ENCODE measurements around the gene TGM4.

Gene TGM4

GRCh38 chr3:44890258-44890657 is 15.8 kb downstream of the TGM4 start:
- Histone ChIP-seq H3K36me3 (no peaks in the 10 kb centered on the region), H3K4me2 (no peak overlapping the region; a peak in 2 of 22 replicates), H3K27ac (no peak overlapping the region)

GRCh38 chr3:44890852-44891251 is 16.4 kb downstream of the TGM4 start:
- Histone ChIP-seq H3K9me3 (replicated peaks in 1 of 11) (no peaks in the 10 kb centered on the region), H3K27ac (no peak overlapping the region), H3K27me3 (no peaks in the 10 kb centered on the region), H3K4me2 (peak overlapping the region in 3 of 11 experiments; percentile 32 to 54 (median 33); a peak in 6 of 22 replicates), H3K4me1 (peaks cover 0 to 16% (median 0%) of the 10 kb centered on the region in 10 experiments; a peak in 7 of 20 replicates), H3K36me3 (no peaks in the 10 kb centered on the region), H3K9ac (no peak overlapping the region), H4K20me1 (no peaks in the 10 kb centered on the region), H3K4me3 (no peak overlapping the region)
- no peak for TF ChIP-seq Cebpa-rat (IDR thresholded peaks at IDR 0.05)

More at GRCh38 chr3:44890258-44890657, 15.8 kb downstream of the TGM4 start:
- no peak overlapping the region for H3K9ac ChIP-seq
- H3K9me3 ChIP-seq (replicated peaks in 1 of 11), result no peaks in the 10 kb centered on the region
- H3K27me3 ChIP-seq, result no peaks in the 10 kb centered on the region
- H3K4me1 ChIP-seq, result peaks cover 0 to 16% (median 0%) of the 10 kb centered on the region in 10 experiments; a peak in 7 of 20 replicates
- no peak overlapping the region for H3K4me3 ChIP-seq
- no peak for TF ChIP-seq Cebpa-rat (IDR thresholded peaks at IDR 0.05)
- no peaks in the 10 kb centered on the region for H4K20me1 ChIP-seq

GRCh38 chr3:44892689-44893088 is 18.3 kb downstream of the TGM4 start:
- TF ChIP-seq Cebpa-rat (IDR thresholded peaks at IDR 0.05), result no peak
- no peak overlapping the region for H3K9ac ChIP-seq
- H3K27ac ChIP-seq, result no peak overlapping the region
- no peaks in the 10 kb centered on the region for H4K20me1 ChIP-seq
- H3K4me1 ChIP-seq, result peaks cover 0 to 24% (median 2%) of the 10 kb centered on the region in 10 experiments; a peak in 8 of 20 replicates
- H3K9me3 ChIP-seq (replicated peaks in 1 of 11), result no peaks in the 10 kb centered on the region
- no peak overlapping the region for H3K4me3 ChIP-seq
- H3K36me3 ChIP-seq, result no peaks in the 10 kb centered on the region
- H3K4me2 ChIP-seq, result no peak overlapping the region
- no peaks in the 10 kb centered on the region for H3K27me3 ChIP-seq

GRCh38 chr3:44893097-44893496 is 18.7 kb downstream of the TGM4 start:
- no peak for TF ChIP-seq Cebpa-rat (IDR thresholded peaks at IDR 0.05)
- H3K4me1 ChIP-seq, result peaks cover 0 to 24% (median 2%) of the 10 kb centered on the region in 10 experiments; a peak in 8 of 20 replicates
- no peak overlapping the region for H3K27ac ChIP-seq
- no peaks in the 10 kb centered on the region for H3K36me3 ChIP-seq
- H4K20me1 ChIP-seq, result no peaks in the 10 kb centered on the region
- no peaks in the 10 kb centered on the region for H3K27me3 ChIP-seq
- no peak overlapping the region for H3K4me3 ChIP-seq
- H3K9me3 ChIP-seq (replicated peaks in 1 of 11), result no peaks in the 10 kb centered on the region
- no peak overlapping the region for H3K4me2 ChIP-seq
- H3K9ac ChIP-seq, result no peak overlapping the region

- H3K9ac ChIP-seq, result no peak overlapping the region
- H3K27me3 ChIP-seq, result no peaks in the 10 kb centered on the region
- H4K20me1 ChIP-seq, result no peaks in the 10 kb centered on the region
- no peak overlapping the region for H3K4me3 ChIP-seq
- no peak overlapping the region for H3K27ac ChIP-seq
- H3K9me3 ChIP-seq (replicated peaks in 1 of 11), result no peaks in the 10 kb centered on the region
- no peaks in the 10 kb centered on the region for H3K36me3 ChIP-seq
- TF ChIP-seq Cebpa-rat (IDR thresholded peaks at IDR 0.05), result no peak
- H3K4me1 ChIP-seq, result peaks cover 0 to 24% (median 2%) of the 10 kb centered on the region in 10 experiments; a peak in 8 of 20 replicates
- H3K4me2 ChIP-seq, result no peak overlapping the region
Observed at GRCh38 chr3:44894485-44894884, 20.1 kb downstream of the TGM4 start.

- no peak overlapping the region for H3K4me3 ChIP-seq
- peaks cover 0 to 8% (median 2%) of the 10 kb centered on the region in 10 experiments; a peak in 6 of 20 replicates for H3K4me1 ChIP-seq
- no peaks in the 10 kb centered on the region for H3K9me3 ChIP-seq (replicated peaks in 1 of 11)
- H3K27me3 ChIP-seq, result no peaks in the 10 kb centered on the region
- H3K4me2 ChIP-seq, result no peak overlapping the region
- H4K20me1 ChIP-seq, result no peaks in the 10 kb centered on the region
- H3K36me3 ChIP-seq, result no peaks in the 10 kb centered on the region
- TF ChIP-seq Cebpa-rat (IDR thresholded peaks at IDR 0.05), result no peak
- H3K9ac ChIP-seq, result no peak overlapping the region
- H3K27ac ChIP-seq, result no peak overlapping the region
Observed at GRCh38 chr3:44896440-44896839, 22.0 kb downstream of the TGM4 start.

GRCh38 chr3:44899683-44900367 is 25.4 kb downstream of the TGM4 start:
- no peak overlapping the region for H3K4me2 ChIP-seq
- no peaks in the 10 kb centered on the region for H3K9me3 ChIP-seq (replicated peaks in 1 of 11)
- no peak overlapping the region for H3K4me3 ChIP-seq
- H3K4me1 ChIP-seq, result peaks cover 0 to 8% (median 2%) of the 10 kb centered on the region in 10 experiments; a peak in 5 of 20 replicates
- no peaks in the 10 kb centered on the region for H3K36me3 ChIP-seq
- H3K9ac ChIP-seq, result no peak overlapping the region
- no peaks in the 10 kb centered on the region for H3K27me3 ChIP-seq
- H4K20me1 ChIP-seq, result no peaks in the 10 kb centered on the region
- H3K27ac ChIP-seq, result no peak overlapping the region
- TF ChIP-seq Cebpa-rat (IDR thresholded peaks at IDR 0.05), result no peak

- no peaks in the 10 kb centered on the region for H3K27me3 ChIP-seq
- no peak overlapping the region for H3K4me3 ChIP-seq
- no peak for TF ChIP-seq Cebpa-rat (IDR thresholded peaks at IDR 0.05)
- H3K36me3 ChIP-seq, result no peaks in the 10 kb centered on the region
- no peak overlapping the region for H3K27ac ChIP-seq
- no peak overlapping the region for H3K4me2 ChIP-seq
- no peak overlapping the region for H3K9ac ChIP-seq
- no peaks in the 10 kb centered on the region for H3K9me3 ChIP-seq (replicated peaks in 1 of 11)
- H4K20me1 ChIP-seq, result no peaks in the 10 kb centered on the region
- peaks cover 0 to 4% (median 0%) of the 10 kb centered on the region in 10 experiments; a peak in 2 of 20 replicates for H3K4me1 ChIP-seq
Observed at GRCh38 chr3:44902628-44903027, 28.2 kb downstream of the TGM4 start.

- no peaks in the 10 kb centered on the region for H3K9me3 ChIP-seq (replicated peaks in 1 of 11)
- no peaks in the 10 kb centered on the region for H3K36me3 ChIP-seq
- H3K4me2 ChIP-seq, result no peak overlapping the region
- H3K4me3 ChIP-seq, result no peak overlapping the region
- no peak overlapping the region for H3K9ac ChIP-seq
- no peaks in the 10 kb centered on the region for H4K20me1 ChIP-seq
- no peaks in the 10 kb centered on the region for H3K27me3 ChIP-seq
- no peak overlapping the region for H3K27ac ChIP-seq
- TF ChIP-seq Cebpa-rat (IDR thresholded peaks at IDR 0.05), result no peak
- H3K4me1 ChIP-seq, result peaks cover 0 to 6% (median 0%) of the 10 kb centered on the region in 10 experiments; a peak in 2 of 20 replicates
Observed at GRCh38 chr3:44903314-44903713, 28.9 kb downstream of the TGM4 start.

- Histone ChIP-seq H4K20me1 (no peaks in the 10 kb centered on the region), H3K9ac (no peak overlapping the region), H3K27me3 (no peaks in the 10 kb centered on the region), H3K36me3 (no peaks in the 10 kb centered on the region), H3K27ac (no peak overlapping the region), H3K9me3 (replicated peaks in 1 of 11) (peaks cover 0 to 3% (median 1%) of the 10 kb centered on the region in 11 experiments; a peak in 8 of 22 replicates), H3K4me3 (no peak overlapping the region), H3K4me1 (peaks cover 0 to 6% (median 0%) of the 10 kb centered on the region in 10 experiments; a peak in 2 of 20 replicates), H3K4me2 (no peak overlapping the region)
- TF ChIP-seq Cebpa-rat (IDR thresholded peaks at IDR 0.05), result no peak
Observed at GRCh38 chr3:44903751-44904150, 29.3 kb downstream of the TGM4 start.

Data from BLaER1 treated with 17β-estradiol and CSF1 and Interleukin-3, amounts not matched to agents 10 nM and 100 nM (cell line).